ENCODE results near the gene FCGR1A.
"Not testable (repeated sequence)": the region's sequence is repeated elsewhere in the genome, so short reads cannot be mapped to it uniquely, and the experiment has no call there.

FCGR1A gene

GRCh38 chr1:149782600-149782999 is at the start of gene FCGR1A:
TSS of gene FCGR1A (plus strand) at chr1:149782694. CDS start at chr1:149782744, 50 bp downstream.
- DNase-seq: not testable (repeated sequence)

GRCh38 chr1:149732781-149733180 is 49.7 kb upstream of the FCGR1A start:
- not testable (repeated sequence) for DNase-seq

- not testable (repeated sequence) for DNase-seq
Observed at GRCh38 chr1:149734692-149735091, 47.8 kb upstream of the FCGR1A start.

GRCh38 chr1:149740148-149740581 is 42.3 kb upstream of the FCGR1A start:
- DNase-seq: peak; percentile 81

GRCh38 chr1:149740590-149741230 is 41.8 kb upstream of the FCGR1A start:
- DNase-seq: not testable (repeated sequence)

- DNase-seq: not testable (repeated sequence)
Observed at GRCh38 chr1:149741914-149742313, 40.6 kb upstream of the FCGR1A start.

GRCh38 chr1:149746463-149747356 is 35.8 kb upstream of the FCGR1A start:
- peak; percentile 53 for DNase-seq

GRCh38 chr1:149747359-149748143 is 34.9 kb upstream of the FCGR1A start:
- DNase-seq: not testable (repeated sequence)

- DNase-seq: not testable (repeated sequence)
Observed at GRCh38 chr1:149748144-149748500, 34.4 kb upstream of the FCGR1A start.

GRCh38 chr1:149750562-149750961 is 31.9 kb upstream of the FCGR1A start:
- DNase-seq: not testable (repeated sequence)

- DNase-seq: not testable (repeated sequence)
Observed at GRCh38 chr1:149752186-149752585, 30.3 kb upstream of the FCGR1A start.

- DNase-seq: not testable (repeated sequence)
Observed at GRCh38 chr1:149753466-149753865, 29.0 kb upstream of the FCGR1A start.

GRCh38 chr1:149755294-149755693 is 27.2 kb upstream of the FCGR1A start:
- DNase-seq: not testable (repeated sequence)

GRCh38 chr1:149762294-149762693 is 20.2 kb upstream of the FCGR1A start:
- not testable (repeated sequence) for DNase-seq

GRCh38 chr1:149764087-149764800 is 18.2 kb upstream of the FCGR1A start:
- not testable (repeated sequence) for DNase-seq

GRCh38 chr1:149766241-149766640 is 16.3 kb upstream of the FCGR1A start:
- not testable (repeated sequence) for DNase-seq

- DNase-seq: not testable (repeated sequence)
Observed at GRCh38 chr1:149769216-149769615, 13.3 kb upstream of the FCGR1A start.

- DNase-seq: not testable (repeated sequence)
Observed at GRCh38 chr1:149770661-149771060, 11.8 kb upstream of the FCGR1A start.

GRCh38 chr1:149771653-149772425 is 10.7 kb upstream of the FCGR1A start:
- not testable (repeated sequence) for DNase-seq

- not testable (repeated sequence) for DNase-seq
Observed at GRCh38 chr1:149775510-149776147, 6.9 kb upstream of the FCGR1A start.

GRCh38 chr1:149777084-149777483 is 5.4 kb upstream of the FCGR1A start:
- DNase-seq: not testable (repeated sequence)
